ENCODE measurements around the gene RHEBL1.
A peak's percentile ranks its signal among the peaks of the same experiment; 100 is the strongest.

Gene RHEBL1

DNA sequence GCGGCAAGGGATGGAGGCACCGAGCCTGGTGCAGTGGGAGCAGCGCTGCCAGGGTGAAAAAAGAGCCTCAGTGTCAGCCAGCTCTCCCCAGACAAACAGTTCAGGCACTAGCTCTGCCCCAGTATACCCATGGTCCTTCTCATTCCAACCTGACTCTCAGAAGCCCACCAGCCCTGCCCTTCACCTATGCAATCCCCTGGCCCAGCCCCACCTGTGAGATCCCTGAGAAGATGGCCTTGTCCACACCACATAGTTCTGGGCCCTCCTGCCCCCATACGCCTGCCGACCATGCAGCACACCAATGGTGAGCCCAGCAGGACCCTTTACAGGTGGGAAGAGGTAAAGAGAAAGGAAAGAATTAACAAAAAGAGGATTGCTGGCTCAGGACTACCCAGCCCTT lies 15.7 kb downstream of the RHEBL1 start:
- no peak for DNase-seq

DNA sequence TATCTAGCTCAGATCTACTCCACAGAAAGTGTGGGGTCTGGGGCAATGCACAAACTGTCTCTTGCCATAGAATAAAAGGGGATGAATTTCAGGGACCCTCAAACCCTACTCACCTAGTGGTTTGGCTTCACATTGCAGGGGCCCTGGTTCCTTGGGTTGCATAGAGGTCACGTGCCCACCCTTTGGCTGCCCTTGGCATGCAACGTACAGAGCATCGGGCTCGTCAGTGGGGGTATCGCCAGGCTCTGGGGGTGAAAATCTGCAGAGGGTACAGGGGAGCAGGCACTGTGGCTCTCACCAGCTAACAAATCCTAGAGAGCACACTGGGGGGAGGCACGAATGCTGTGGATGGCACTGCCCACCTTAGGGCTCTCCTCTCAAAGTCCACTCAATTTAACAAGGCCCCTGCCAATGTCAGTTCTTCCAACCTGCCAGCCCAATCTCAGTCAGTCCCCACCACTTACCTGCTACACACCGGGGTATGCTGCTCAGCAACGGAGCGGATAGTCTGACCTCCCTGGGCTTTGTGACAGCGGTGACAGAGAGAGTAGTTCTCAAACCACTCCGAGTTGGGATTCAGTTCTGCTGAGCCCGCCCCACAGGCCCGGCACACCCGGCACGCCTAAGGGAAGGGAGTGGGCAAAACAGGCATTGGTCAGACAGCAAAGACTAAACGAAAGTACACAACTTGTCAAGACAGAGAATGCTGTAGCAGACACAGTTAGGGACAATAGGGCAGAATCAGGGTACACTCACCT lies 17.1 kb downstream of the RHEBL1 start:
- no peak for DNase-seq

- no peak for DNase-seq
Measured at GRCh38 chr12:49051777-49052438, 17.9 kb downstream of the RHEBL1 start.

GRCh38 chr12:49051373-49051764 lies 18.4 kb downstream of the RHEBL1 start:
- DNase-seq = no peak

DNA sequence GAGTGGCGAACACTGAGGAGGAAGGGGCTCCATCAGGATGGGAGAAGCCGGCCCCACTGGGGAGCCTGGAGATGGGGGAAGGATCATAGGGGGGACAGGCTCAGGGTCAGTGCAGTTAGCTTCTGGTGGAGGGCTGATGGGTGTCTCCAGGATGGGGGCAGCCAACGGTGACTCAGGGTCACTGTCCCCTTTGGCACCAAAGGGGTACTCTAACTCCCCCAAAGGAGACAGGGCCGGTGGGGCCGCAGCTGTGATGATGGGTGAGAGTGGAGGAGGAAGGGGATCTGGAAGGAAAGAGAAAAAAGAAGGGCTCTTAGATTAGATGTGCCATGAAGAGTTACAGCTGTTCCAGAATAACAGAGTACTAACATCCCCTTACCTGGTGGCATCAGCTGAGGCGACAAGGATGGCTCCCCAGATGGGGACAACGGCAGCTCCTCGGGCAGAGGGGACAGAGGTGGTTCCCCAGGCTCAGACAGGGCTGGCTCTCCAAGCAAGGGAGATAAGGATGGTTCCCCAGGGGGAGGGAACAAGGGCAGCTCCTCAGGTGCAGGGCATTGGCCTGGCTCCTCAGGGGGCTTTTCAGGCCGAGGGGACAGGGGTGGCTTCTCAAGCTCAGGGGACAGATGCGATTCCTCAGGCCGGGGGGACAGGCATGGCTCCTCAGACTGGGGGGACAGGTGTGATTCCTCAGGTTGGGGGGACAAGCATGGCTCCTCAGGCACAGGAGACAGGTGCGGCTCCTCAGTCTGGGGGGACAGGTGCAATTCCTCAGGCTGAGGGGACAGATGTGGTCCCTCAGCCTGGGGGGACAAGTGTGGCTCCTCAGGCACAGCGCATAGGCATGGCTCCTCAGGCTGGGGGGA lies 19.0 kb downstream of the RHEBL1 start:
- no peak for DNase-seq

- DNase-seq = no peak
Measured at GRCh38 chr12:49049566-49050224, 20.1 kb downstream of the RHEBL1 start.

- no peak for DNase-seq
Measured at GRCh38 chr12:49048953-49049352, 20.8 kb downstream of the RHEBL1 start.

DNA sequence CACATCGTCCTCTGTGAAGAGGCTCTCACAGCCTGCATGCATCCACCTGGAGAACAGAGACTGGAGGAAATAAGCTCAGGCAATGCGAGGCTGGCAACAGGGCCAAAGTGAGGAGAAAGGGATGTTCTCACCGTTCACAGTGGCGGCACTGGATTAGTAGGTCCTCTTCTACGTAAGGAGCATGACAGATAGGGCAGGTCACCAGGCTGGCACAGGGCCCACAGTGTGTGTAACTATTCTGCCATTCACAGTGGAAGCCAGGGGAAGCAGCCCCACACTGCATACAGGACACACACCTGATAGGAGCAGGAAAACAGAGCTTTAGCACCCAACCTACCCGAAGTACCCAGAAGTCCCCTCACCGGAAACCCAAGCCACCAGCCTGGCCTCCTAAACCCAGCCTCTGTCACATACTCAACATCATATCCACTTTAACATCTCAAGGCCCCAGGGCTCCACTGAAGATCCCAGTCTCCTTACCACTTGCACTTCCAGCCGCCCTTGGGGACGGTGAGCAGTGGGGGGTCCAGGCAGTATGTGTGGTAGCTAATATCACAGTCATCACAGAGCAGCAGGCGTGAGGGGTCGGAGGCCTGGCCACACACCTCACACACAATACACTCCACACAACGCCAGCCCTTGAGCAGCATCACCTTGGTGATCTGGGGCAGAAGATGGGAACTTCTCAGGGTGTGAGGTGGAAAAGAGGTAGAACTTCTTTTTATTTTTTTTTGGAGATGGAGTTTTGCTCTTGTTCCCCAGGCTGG lies 23.5 kb downstream of the RHEBL1 start:
- DNase-seq = no peak

DNA sequence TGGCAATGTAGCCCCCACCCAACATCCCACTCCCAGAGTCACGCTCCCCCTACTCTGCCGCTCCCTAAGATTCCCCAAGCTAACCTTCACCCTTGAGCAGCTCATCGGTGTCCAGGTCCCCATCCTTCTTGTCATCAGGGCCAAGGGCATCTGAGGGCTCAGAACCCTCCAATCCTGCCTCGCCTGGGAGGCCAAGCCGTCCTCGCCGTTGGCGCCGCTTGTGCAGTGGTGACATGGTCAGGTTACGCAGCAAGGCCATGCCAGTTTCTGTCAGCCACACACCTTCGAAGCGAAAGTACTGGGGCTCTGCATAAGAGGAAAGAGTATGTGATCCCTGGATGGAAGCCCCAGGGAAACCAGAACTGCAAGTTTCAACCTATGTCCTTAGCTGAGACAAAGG lies 25.1 kb downstream of the RHEBL1 start:
- DNase-seq = no peak

DNA sequence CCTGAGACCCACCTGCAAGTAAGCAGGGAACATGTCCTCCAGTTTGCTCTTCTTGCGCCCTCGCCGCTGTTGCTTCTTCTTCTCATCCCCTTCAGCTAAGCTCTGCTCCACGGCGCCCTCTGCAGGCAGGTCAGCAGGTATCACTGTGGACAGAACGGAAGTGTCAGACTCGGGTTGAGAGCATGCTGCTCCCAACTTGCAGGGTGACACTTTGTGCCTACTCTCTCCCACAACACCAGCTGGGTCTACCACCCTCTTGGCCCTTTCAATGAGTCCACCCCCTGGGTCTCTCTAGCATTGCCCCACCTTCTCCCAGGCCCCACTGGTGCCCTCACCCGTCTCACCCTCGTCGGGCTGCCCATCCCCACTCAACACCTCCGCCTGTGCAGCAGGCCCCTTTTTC lies 25.9 kb downstream of the RHEBL1 start:
- peak; percentile 87 for DNase-seq

DNA sequence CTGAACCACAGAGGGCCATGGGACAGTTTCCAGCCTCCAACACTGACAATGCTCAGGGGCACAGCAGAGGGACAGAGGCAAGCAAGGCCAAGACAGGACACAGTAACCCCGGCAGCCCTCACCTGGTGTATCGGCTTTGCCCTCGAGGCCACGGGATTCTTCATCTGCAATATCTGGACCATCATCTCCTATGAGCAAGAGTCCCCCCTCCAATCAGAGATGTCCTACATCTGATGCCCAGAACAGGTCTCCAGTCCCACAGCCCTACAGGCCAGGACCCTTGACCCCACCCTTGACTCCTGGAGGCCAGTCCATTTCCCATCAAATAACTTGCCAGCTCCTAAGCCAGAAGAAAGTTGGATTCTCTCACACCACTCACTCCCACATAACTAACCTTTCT lies 26.5 kb downstream of the RHEBL1 start:
- DNase-seq = no peak

DNA sequence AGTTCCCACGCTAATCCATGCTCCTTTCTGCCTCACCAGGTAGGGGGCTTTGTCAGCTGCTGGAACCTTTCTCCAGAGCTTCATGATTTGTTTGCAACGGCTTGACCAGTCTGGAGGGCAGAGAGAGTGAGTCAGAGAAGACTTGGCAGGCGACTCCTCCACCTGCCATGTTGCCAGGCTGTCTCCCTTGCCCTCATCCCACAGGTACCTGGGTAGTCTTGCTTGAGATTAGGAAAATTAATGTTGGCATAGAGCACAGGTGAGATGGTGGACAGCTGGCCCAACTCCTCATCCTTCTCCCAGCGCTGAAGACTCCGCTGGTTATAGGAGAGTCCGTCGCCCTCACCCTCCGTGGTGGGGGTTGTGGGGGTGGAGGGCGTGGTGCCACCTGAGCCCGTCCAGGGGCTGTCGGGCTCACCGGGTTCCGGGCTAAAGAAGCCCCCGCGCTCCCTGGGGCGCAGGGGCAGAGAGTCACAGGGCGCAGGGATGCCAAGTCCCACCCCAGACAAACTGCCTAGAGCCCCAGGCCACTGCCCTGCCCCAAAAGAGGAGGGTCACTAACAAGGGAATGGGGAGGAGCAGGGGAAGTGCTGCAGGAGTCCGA lies 27.8 kb downstream of the RHEBL1 start:
- DNase-seq = no peak

DNA sequence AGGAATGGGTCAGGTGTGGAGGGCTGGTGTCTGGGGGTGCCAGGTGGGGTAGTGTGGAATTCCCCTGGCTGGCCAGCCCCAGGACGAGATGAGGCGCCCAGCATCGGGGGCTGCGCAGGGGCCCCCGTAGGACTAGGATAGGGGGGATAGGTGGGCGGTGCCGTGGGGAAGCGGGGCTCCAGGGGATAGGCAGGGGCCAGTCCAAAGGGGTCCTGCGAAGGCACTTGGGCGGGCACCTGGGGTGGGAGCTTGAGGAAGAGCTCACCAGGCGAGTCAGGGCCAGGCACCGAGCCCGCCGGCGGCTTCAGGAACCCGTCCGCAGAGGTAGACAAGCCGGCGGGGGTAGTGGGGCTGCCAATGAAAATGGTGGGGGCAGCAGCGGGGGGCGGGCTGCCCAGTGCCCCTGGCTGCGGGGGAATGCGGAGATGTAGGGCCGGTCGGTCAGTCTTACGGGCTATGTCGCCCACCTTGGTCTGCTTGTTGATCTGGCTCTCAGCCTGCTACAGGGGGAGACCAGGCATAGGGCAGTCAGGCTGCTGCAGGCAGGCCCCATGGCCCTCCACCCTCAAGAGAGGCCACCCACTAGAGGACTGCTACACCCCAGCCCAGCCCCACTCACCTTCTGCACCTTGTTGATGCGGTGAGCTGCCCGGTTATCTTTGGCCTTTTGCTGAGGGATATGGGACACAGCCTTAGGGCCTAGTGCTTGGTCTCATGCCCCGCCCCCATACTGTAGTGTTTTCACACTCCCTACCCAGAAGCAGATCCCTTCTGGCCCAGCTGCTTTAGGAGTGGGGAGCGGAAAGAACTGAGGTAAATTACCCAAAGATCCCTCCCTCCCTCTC lies 28.5 kb downstream of the RHEBL1 start:
- DNase-seq = no peak

GRCh38 chr12:49040364-49040855 lies 29.4 kb downstream of the RHEBL1 start:
- DNase-seq = no peak

DNA sequence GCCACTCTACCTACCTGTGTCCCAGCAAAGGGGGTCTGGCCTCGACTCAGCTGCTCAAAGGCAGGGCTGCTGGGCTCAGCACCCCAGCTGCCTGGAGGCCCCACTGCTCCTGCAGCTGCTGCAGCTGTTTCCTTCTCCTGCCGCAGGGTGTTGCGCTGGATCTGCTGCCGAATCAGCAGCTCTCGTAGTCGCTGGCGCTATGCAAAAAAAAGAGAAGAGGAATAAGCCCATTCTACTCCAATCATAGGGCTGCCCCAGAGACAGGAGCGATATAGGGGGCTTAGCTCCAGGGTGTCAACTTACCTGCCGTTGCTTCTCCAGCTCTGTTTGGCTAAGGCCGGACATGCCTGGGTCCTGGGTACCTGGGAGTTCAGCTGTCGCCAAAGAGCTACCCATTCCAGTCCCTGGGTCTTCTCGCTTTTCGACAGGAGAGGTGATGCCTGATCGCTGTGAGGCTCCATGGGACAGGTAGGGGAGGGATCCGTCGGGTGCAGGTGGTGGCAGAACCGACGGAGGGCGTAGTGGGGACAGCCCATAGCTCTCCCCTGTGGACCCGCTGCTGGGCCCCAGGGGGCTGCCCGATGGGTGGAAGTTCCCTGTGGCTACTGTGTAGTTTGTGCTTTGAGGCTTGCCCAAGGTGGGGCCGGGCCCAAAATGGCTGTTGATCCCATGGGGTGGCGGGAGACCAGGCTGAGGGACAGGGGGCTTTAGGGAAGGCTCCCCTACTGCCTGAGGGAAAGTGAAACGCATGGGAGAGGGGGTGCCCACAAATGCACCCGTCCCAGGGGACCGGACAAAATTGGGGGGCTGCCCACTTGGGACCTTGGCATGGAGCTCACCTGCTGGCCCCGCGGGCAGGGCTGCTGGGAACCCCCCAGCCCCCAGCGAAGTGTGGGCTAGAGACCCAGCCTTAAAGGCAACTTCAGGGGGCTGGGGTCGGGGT lies 30.1 kb downstream of the RHEBL1 start:
- DNase-seq = no peak

GRCh38 chr12:49038291-49038955 lies 31.4 kb downstream of the RHEBL1 start:
- no peak for DNase-seq

GRCh38 chr12:49037947-49038237 lies 31.9 kb downstream of the RHEBL1 start:
- no peak for DNase-seq

GRCh38 chr12:49037111-49037946 lies 32.5 kb downstream of the RHEBL1 start:
- DNase-seq = no peak

Measured in CD4-positive, alpha-beta T cell treated with Interleukin-17A for 4 hours (primary cell).